Thyroid gland (tissue), 4 donors: Measurements from ENCODE around the gene DFFB.

Source experiments
- CTCF ChIP-seq, 6 experiments: fragments of 200-600 bp in 3 of 6; fragments of 450-650 bp in 3 of 6; sonication (generic) in 3 of 6; IDR thresholded peaks; one replicate each; pipeline ENCODE4 v1.5.1; 2016 to 2019; ENCODE audit warnings: antibody characterized with exemption in 6 of 6, mild to moderate bottlenecking in 2 of 6, inconsistent platforms in 1 of 6, moderate library complexity in 1 of 6
- POLR2A ChIP-seq, 2 donors: fragments of 450-650 bp; IDR thresholded peaks; one replicate each; pipeline ENCODE4 v1.6.1; 2017; ENCODE audit warnings: antibody characterized with exemption in 2 of 2, mild to moderate bottlenecking in 2 of 2, moderate library complexity in 1 of 2

- TF ChIP-seq POLR2A (IDR thresholded peaks at IDR 0.05): no peak
- no peak for TF ChIP-seq CTCF (IDR thresholded peaks at IDR 0.05)
Measured at GRCh38 chr1:3883194-3883925, 26.1 kb downstream of the DFFB start.
